Activated effector memory CD4-positive, alpha-beta T cell treated with anti-CD3 and anti-CD28 coated beads, Interleukin-2, amount 50 U/mL, for 16 hours (primary cell): ENCODE measurements around the gene CFAP157.
"Not testable (repeated sequence)": the region's sequence is repeated elsewhere in the genome, so short reads cannot be mapped to it uniquely, and the experiment has no call there.

ENCODE experiments used
- DNase-seq: peaks from one replicate; pipeline ENCODE4 v3.0.0-alpha.2; 2020

The CFAP157 gene

DNA sequence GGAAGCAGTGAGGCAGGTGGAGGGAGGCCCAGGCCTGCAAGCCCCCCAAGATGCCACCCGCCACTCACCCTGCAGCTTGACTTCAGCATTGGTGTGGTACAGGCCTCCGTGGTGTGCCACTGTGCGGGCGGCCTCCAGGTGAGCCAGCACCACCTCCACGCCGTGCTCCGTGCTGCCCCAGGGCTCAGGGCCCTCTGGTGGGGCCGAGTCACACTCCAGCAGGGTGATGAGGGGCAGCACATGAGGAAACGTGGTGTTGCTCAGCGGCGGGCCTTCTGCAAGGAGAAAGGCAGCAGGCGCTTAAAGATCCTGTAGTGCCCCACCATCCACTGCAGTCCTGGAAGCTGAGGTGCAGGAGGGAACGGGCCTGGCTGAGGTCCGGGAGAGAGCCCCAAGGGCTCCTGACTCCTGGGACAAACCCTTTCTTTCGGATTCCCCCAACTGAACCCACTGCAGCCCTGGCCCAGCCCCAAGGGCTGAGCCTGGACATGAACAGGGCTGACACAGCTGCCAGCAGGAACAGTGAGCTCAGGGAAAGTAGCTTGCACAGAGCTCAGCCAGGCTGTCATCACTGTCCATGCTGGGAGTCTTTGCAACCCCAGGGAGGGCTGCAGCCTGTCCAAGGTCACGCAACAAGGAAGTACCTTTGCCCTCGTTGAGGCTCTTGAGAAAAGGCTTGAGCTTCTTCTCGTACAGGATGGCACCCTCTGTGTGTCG lies 33.0 kb downstream of the CFAP157 start:
- no peak for DNase-seq

DNA sequence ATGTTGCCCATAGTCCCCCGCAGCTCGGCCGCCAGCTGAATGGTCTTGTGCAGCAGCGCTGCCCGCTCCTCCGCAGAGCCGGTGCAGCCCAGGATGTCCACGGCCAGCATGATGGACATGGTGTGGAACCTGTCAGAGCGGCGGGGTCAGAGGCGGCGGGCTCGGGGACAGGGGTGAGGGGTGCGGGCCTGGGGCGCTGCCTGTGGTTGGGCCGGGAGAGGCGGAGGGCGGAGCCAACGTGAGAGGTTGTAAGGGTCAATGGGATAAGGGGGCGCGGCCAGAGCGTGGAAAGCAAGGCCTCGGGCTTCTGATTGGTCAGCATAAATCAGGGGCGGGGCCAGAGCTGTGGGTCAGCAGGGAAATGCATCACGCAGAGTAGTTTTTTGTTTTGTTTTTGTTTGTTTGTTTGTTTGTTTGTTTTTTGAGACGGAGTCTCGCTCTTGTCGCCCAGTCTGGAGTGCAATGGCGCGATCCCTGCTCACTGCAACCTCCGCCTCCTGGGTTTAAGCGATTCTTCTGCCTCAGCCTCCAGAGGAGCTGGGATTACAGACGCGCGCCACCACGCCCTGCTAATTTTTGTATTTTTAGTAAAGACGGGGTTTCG lies 35.1 kb downstream of the CFAP157 start:
- DNase-seq = no peak

DNA sequence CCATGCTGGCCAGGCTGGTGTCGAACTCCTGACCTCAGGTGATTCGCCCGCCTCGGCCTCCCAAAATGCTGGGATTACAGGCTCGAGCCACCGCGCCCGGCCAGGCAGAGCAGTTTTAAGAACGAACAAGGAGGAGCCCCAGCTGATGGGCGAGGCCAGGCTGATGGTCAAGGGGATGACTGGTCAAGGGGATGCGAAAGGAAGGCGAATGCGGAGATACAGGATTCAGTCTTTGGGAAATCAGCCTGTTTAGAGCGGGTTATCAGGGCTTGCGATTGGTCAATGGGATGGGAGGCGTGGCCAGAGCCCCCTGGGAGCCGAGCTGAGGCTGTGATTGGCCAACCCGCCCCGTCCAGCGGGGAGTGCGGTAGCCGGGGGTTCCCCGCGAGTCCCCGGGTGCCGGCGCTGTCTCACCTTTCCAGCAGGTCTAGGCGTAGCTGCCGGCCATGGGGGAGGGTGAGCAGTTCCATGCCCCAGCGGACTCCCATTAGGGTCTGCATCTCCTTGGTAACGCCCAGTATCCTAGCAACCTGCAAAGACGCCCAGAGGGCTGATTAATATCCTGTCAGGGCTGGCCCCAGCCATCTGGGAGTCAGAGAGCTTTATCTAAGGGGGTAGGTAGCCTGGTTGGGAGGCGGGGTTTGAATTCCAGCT lies 35.8 kb downstream of the CFAP157 start:
- no peak for DNase-seq

DNA sequence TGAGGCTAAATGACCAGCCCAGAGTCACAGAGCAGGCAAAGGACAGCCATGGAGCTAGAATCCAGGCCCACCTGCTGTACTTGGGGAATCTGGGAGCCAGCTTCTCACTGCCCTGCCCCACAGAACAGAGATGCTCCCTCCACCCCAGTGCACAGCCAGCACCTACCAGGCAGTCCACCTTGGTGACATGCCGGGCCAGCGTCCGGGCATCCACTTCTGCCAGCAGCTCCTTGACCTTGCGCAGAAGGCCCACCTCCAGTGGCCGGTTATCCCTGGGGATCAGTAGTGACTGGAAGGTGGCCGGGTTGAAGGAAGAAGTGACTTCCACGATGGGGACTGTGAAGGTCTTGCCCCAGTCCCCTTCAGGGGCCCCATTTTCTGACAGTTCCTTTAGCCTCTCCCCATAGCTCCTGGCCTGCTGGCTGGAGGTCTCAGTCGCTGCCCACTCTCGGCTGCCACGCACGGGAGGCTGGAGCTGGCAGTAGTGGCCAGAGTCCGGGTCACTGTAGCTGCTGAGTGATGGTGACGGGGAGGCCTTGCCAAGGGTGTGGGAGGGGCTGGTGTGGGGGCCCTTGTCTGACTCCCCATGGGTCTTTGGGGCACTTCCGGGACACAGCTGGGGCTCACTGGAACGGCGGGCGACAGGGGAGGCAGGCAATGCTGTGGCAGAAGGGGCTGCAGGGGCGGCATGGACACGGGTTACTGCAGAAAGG lies 37.8 kb downstream of the CFAP157 start:
- DNase-seq = no peak

DNA sequence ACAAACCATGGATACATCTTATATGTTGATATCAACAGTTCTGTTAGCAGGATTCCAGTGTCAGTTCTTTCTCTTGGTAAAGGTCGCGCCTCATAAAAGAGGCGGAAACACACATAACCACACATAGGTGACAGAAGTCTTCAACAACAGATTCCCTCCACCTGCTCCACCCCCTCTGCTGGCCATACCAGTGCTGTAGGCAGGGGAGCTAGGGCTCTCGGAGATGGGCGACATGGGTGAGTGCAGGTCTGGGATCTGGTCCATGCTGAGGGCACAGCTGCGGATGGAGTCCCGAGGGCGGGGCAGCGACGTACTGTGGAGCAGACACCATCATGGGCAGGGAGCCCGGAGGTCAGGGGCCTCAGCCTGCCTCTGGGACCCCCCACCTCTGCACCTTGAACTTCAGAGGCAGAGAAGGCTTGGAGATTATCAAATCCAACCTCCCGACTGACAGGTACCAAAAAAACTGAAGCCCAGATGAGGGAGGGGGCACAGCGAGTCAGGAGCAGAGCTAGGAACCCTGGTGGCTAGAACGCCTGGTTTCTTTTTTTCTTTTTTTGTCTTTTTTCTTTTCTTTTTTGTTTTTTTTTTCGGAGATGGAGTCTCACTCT lies 40.3 kb downstream of the CFAP157 start:
- no peak for DNase-seq

DNA sequence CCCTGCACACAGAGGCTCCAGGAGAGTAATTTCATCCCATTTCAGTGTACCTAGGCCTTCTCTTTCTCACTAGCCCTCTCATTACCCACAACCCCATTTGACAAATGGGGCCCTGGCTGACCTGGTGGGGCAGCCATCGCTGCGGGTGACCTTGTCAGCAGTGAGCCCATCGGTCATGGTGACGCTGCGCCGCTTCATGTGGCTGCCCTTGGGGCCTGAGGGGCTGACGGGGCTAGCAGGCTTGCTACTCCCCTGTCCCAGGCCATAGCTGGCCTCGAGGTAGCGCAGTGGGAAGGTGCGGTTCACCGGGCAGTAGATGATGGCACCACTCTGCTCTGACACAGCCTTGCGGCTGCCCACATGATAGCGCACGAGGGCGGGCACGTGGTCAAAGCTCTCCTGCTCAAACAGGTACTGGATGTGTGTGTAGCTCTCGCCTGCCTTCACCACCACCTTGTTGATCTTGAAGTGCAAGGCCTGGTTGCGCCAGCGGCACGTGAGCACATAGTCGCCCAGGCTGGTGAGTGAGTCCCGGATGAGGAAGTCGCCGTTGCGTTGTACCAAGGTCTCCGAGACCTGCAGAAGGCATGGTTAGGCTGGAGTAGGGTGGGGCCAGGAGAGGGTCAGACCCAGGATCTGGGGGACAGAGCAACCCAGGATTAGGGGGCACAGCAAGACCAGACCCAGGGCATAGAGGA lies 42.5 kb downstream of the CFAP157 start:
- DNase-seq = no peak

DNA sequence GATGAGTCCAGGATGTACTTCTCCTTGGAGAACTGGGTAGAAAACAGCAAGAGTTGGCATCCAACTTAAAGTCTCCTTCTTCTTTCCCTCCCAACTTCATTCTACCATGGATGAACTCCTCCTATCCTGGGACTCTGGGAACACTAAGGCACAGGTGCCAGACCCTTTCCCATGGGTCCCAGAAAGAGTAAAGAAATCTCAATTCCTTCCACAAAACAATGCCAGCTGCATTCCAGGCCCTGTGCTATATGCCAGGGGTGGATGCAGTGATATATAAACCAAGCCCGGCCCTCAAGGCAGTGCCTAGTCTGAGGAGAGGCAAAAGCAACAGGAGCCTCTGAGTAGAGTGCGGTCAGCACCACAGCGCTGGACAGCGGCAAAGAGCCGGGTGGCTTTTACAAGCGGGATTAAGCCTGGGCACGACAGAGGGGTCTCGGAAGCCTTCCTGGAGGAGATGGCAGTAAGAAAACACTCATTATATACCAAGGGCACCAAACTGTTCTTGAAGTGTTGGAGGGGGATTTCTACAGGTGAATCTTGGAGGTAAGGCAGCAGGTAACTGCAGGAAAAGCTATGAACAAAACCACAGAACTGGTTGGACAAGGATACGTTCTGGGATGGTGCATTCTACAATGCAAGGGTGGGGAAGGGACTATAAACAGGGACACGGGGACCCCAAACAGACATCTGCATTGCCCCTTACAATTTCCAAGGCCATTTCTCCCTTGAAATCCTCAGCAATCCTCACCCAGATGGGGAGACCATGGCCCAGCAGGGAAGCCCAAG lies 44.7 kb downstream of the CFAP157 start:
- no peak for DNase-seq

DNA sequence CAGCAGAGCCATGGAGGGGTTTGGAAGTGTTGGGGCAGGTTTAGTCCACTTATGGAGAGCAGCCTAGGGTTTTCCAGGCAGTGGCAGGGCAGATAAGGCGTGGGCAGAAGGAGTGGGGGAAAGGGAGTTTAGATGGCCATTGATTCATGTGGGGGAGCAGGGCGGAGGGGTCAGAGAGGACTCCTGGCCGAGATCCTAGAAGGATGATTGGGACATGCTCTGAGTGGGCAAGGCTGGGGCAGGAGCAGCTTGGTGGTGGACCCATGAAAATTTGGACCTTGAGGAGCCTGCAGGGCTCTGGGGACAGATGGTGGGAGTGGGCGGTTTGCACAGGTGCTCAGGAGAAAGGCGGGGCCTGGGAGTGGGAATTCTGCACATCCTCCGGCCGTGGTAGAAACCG lies 46.4 kb downstream of the CFAP157 start:
- DNase-seq = no peak

DNA sequence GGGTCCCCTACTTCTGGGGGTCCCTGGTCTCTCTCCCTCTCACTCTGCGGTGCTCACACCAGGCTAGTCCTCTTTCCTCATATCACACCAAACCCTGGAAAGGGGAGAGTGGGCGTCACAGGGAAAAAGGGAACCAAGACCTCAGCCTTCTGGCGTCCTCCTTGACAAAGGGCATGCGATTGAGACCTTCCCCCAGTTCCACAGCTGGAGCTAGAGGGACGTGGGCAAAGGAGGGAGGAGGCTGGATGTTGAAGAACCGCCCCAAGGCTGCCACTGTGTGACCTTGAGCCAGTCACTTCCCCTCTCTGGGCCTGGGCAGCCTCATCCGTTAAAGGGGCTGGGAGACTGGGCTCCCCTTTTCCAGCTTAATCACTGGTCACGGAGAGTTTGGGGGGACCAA lies 46.8 kb downstream of the CFAP157 start:
- DNase-seq = no peak

DNA sequence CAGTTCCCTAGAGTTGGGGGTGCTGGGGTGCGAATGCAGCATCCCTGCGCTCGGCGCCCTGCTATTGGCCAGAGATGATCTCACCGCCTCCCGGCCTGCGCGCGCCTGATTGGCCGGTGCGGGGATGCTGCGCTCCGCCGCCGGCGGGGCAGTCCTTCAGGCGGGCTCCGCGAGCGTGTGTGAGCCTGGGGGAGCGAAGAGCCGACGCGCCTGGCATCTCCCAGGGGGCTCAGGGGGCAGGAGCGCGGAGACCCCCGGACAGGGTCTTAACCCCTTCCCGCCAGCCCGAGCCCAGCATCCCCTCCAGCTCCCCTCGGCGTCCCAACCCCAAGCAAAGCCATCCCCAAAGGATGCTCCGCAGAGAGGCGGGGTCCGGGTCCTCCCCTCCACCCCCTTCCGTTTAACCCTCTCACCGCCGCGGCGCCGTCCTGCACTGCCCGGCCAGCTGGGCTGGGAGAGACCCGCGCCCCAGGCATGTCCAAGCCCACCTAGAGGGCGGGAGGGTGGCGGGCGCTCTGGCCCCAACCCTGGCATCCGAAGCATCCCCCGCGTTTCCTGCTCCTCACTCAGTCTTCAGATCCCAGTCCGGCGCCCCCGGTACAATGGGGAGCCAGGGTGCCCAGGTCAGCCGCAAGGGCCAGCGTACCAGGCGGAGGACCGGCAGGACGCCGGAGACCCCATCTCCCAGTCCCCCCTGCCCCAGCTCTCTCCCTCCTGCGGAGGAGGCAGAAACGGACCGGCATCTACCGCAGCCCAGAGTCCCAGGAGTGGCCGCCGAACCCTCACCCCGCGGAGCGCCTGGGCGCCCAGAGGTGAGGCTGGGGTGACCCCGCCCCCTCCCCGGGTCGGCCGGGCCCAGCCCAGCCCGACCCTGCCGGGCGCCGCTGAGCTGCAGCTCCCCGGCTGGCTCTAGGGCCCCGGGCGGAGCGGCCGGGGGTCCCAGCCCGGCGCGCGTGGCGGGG lies 47.6 kb downstream of the CFAP157 start:
- DNase-seq = no peak

DNA sequence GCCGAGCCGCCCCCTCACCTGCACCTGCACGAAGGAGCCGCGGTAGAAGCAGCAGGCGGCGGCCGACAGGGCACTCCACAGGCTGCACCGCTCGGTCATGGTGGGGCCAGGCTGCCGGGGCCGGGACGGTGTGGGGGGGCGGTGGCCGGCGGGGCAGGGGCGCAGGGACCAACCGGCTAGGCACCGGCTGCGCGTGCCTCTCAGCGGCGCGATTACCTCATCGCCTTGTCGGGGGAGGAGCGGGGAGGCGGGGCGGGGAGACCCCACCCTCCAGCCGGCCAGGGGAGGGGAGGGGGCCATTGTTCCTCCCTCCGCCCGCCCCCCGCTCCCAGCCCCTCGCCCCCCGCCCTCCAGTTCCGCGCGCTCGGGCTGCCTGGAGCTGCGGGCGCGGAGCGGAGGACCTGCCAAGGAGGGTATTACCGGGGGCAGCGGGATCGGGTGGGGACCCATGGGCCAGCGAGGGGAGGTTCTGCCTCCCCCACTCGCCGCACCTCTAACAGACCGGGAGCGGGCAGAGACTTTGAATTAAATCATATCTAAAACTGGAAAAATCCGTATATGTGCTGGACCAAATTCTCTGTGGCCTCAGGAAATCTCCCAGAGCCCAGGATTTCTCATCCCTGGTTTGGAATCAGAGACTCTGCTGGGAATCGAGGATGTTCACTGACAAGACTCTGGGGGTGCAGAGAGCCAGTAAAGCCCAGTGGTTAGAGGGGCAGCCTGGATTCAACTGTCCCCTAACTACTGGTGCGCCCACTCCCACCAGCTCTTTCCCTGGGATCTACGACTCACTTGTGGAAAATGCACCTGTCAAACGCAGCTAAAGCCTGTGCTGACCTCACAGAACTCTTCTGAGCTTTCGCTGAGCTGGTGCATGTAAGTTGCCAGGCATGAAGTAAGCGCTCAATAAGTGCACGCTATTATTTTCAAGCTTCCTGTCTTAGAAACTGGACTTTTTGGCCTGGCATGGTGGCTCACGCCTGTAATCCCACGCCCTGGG lies 48.6 kb downstream of the CFAP157 start:
- no peak for DNase-seq

DNA sequence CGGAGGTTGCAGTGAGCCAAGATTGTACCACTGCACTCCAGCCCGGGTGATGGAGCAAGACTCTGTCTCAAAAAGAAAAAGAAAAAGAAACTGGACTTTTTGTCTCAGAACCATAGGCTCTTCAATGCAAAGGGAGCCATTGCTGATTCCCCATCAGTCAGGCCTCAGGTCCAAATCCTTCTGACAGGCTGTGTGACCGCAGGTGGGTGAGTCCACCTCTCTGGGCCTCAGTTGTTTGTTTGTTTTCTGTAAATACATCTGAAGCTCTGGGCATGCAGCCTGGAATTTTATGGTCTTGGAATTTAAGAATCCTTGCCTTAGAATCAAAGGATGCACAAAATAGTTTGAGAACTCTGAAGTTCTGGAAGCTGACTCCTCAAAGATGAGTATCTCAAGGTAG lies 49.4 kb downstream of the CFAP157 start:
- no peak for DNase-seq

DNA sequence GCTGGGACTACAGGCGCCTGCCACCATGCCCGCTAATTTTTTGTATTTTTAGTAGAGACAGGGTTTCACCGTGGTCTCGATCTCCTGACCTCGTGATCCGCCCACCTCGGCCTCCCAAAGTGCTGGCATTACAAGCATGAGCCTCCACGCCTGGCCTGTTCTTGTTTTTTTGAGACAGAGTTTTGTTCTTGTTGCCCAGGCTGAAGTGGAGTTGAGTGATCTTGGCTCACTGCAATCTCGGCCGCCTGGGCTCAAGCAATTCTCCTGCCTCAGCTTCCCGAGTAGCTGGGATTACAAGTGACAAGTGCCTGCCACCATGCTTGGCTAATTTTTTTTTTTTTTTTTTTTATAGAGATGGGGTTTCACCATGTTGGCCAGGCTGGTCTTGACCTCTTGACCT lies 50.0 kb downstream of the CFAP157 start:
- DNase-seq = not testable (repeated sequence)

DNA sequence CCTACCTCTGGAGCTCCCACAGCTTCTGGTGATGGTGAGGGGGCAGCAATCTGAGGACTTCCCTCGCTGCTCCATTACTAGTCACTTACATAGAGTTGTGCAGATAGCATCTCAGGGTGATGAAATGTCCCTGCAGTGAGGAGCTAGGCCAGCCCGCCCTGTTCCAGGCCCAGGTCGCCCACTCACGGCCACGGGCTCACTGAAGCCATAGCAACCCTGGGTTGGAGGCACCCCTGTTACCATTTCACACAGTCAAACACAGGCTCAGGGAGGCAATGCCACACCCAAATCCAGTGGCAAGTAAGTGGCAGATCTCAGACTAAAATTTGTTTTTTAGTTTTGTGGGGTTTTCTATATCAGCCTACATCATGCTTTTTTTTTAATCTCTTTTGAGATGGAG lies 52.1 kb downstream of the CFAP157 start:
- DNase-seq = no peak

DNA sequence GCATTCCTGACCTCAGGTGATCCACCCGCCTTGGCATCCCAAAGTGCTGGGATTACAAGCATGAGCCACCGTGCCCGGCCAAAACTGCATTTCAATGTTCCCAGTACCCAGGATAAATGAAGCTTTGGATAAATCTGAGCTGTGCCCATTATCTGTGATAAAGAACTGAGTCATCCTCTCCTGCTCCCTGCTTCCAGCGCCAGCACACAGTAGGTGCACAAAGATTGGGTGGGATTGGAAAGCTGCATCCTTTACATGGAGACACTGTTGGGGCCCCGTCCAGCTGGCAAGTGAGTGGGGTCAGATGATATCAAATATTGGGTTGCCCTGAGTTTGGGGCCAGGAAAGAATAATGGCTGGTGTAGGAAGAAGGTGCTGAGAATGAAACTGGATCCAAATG lies 54.3 kb downstream of the CFAP157 start:
- no peak for DNase-seq

DNA sequence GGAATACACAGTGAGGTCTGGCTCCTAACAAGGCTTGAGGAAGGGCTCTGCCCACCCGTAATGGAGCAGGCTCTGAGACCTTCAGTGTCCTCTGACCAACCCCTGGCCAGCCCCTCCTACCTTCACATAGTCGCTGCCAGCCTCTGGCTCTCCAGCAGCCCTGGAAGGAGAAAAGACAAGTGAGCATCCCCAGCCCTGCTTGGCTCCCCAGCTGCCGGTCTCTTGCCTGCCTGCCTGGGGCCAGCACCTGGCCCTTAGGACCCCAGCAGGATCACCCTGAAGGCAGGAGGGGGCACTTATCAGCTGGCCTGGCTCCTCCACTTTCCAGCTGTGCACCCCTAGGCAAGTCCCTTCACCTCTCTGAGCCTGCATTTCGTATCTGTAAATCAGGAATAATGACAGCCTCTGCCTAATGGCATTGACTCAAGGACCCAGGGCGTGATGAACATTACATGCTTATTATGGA lies 54.7 kb downstream of the CFAP157 start:
- no peak for DNase-seq

DNA sequence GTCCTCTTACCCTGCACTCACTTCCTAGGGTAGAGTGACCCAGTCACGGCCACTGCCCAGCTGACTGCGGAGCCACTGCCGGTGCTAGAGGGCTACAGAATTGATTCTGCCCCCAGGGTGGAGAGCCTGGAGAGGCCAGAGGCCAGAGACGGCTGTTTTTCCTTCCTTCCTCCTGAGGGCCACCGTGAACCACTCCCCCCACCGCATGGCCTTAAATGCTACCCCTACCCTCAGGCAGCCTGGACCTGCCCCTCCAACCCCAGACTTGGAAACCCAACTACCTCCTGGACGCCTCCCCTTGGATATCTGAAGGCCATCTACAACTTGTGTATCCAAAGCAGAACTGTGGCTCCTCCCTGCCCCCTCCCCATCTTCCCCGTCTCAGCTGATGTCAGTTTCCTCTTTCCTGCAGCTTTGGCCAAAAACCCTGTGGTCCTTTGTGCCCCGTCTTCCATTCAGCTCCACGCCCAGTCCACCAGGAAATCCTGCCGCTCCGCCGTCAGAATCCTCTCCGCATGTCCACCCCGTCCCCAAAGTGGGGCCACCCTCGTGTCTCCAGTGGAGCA lies 55.4 kb downstream of the CFAP157 start:
- DNase-seq = no peak

DNA sequence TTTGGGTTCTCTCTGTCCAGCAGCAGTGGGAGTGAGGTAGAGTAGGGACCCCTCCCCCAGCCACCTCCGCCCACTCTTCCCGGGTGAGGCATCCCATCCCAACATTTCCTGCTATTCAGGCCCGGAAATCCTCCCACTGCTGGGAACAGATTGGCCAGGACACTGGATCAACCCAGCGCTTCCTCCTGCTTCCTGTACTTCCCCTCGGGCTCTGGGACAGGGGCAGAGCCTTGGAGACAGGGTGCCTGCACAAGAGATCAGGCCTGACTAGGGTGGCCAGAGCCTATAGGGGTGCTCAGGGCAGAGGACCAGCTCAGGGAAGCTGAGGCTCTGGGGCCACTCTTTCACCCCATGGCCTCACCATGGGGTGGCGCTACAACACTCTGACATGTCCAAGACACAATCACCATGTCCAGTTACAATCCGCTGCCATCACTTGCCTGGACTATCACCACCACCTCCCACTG lies 57.2 kb downstream of the CFAP157 start:
- peak; percentile 74 for DNase-seq

DNA sequence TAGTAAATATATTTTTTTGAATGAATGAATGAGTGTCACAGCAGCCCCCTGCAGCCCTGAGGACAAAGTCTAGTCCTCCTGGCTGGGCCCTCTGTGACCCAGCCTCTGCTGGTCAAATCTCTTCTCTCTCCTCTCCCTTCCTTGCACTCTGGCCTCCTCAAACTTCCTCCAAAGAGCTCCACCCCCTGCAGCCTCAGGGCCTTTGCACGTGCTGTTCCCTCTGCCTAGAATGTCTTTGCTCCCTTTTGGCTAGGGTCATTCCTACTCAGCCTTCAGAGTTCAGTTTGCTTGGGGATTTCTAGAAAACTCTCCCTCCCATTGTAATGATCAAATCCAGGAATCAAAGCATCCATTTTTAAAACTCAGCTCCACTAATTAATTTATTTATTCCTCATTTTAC lies 58.6 kb downstream of the CFAP157 start:
- no peak for DNase-seq
